ENCODE data around the gene RXRA.

Gene RXRA

DNA sequence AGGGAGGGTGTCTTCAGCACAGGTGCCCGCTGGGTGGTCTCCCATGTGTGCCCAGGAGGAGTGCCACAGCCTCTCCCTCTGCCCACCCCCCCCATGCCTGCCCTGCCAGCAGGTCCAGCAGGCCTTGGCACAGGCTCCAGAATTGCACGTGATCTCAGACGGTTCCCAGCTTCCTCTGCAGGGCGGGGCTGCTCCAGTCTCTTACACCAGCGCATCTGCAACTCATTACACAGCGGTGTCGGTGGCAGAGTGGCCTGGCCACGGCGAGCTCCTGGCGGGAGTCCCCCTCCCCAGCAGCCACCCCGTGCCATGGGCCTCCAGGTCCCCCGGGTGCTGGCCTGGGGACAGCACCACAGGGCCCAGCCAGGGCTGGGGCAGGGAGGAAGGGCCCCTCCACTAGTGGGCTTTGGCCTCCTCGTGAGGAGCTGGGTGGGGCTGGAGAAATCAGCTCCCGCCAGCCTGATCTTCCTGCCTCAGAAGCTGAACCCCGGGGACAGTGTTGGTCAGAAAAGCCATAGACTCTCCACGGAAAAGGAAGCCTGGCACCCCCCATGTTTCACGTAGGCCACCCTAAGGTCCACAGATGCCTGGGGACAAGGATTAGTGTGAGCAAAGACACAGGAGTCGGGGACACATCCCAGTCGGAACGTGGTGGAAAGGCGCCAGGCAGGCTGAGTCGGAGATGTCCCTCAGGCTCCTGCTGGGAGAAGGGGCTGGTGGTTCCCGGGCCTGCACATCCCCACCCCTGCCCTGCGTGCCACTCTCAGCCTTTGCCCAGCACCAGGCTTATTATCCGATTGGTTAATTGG is 40.2 kb downstream of the RXRA start:
- TF ChIP-seq REST (IDR thresholded peaks at IDR 0.05; ENCODE audit: insufficient read depth in 1 of 2, low read depth in 2 of 2, low read length in 2 of 2), result no peak
- TF ChIP-seq TAF1 (IDR thresholded peaks at IDR 0.05; ENCODE audit: borderline replicate concordance, insufficient read depth, low read length), result no peak
- TF ChIP-seq POLR2AphosphoS5 (IDR thresholded peaks at IDR 0.05; ENCODE audit: low read depth, low read length), result 0 out of 2 replicates have a peak, but pooled peaks have one; percentile 47
- TF ChIP-seq FOXP2 (optimal IDR thresholded peaks at IDR 0.05; ENCODE audit: borderline replicate concordance, extremely low read depth, extremely low read length, insufficient read depth), result no peak
- no peak for TF ChIP-seq SIN3A (IDR thresholded peaks at IDR 0.05; ENCODE audit: borderline replicate concordance, insufficient read depth, low read length)

GRCh38 chr9:134367061-134367460 is 40.8 kb downstream of the RXRA start:
- TF ChIP-seq TAF1 (IDR thresholded peaks at IDR 0.05; ENCODE audit: borderline replicate concordance, insufficient read depth, low read length) (no peak), FOXP2 (optimal IDR thresholded peaks at IDR 0.05; ENCODE audit: borderline replicate concordance, extremely low read depth, extremely low read length, insufficient read depth) (no peak), POLR2AphosphoS5 (IDR thresholded peaks at IDR 0.05; ENCODE audit: low read depth, low read length) (no peak), REST (IDR thresholded peaks at IDR 0.05; ENCODE audit: insufficient read depth in 1 of 2, low read depth in 2 of 2, low read length in 2 of 2) (no peak), SIN3A (IDR thresholded peaks at IDR 0.05; ENCODE audit: borderline replicate concordance, insufficient read depth, low read length) (no peak)

GRCh38 chr9:134367791-134368490 is 41.7 kb downstream of the RXRA start:
- TF ChIP-seq POLR2AphosphoS5 (IDR thresholded peaks at IDR 0.05; ENCODE audit: low read depth, low read length) (peak; percentile 48; the same call in 1 of the 2 replicates), REST (IDR thresholded peaks at IDR 0.05; ENCODE audit: insufficient read depth in 1 of 2, low read depth in 2 of 2, low read length in 2 of 2) (peak in 1 of 2 experiments; percentile 58; a peak in 1 of 4 replicates), SIN3A (IDR thresholded peaks at IDR 0.05; ENCODE audit: borderline replicate concordance, insufficient read depth, low read length) (peak; percentile 83; the same call in 1 of the 2 replicates), FOXP2 (optimal IDR thresholded peaks at IDR 0.05; ENCODE audit: borderline replicate concordance, extremely low read depth, extremely low read length, insufficient read depth) (no peak)

DNA sequence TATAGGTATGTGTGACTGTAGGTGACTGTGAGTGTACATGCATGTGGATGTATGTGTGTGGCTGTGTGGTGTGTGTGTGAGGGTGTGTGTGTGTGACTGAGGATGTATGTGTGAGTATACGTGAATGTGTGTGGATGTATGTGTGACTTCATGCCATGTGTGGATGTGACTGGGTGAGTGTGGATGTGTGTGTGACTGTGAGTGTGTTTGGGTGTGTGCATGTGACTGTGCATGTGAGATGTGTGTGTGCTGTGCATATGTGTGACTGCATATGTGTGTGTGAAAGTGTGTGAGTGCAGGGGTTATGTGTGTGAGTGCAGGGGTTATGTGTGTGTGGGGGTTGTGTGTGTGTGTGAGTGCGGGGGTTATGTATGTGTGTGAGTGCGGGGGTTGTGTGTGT is 42.3 kb downstream of the RXRA start:
- TF ChIP-seq REST (IDR thresholded peaks at IDR 0.05; ENCODE audit: insufficient read depth in 1 of 2, low read depth in 2 of 2, low read length in 2 of 2) (no peak), POLR2AphosphoS5 (IDR thresholded peaks at IDR 0.05; ENCODE audit: low read depth, low read length) (no peak), SIN3A (IDR thresholded peaks at IDR 0.05; ENCODE audit: borderline replicate concordance, insufficient read depth, low read length) (no peak), TAF1 (IDR thresholded peaks at IDR 0.05; ENCODE audit: borderline replicate concordance, insufficient read depth, low read length) (no peak), FOXP2 (optimal IDR thresholded peaks at IDR 0.05; ENCODE audit: borderline replicate concordance, extremely low read depth, extremely low read length, insufficient read depth) (no peak)
